A549 (cell line): ENCODE measurements around the gene GNG7. TPM values are rescaled to one million over a fixed set of nuclear protein-coding genes. Genes with fewer than 3 reads are reported as not detected.

Experiments
- ATAC-seq, 2 experiments: fragments of 200-7000 bp in 1 of 2; fragments of >200 bp in 1 of 2; cut with Nextera tagmentation in 1 of 2; cut with Tn5 transposase in 1 of 2; 3 replicates each; pipeline versions ENCODE4 v1.8.0 to v1.9.1; 2018 to 2020; ENCODE audit warnings: mild to moderate bottlenecking in 1 of 2, moderate library complexity in 1 of 2
- CTCF ChIA-PET: fragments of 300-600 bp; sonication (Branson Sonifier 250); formaldehyde crosslinking; extraction: SDS; loops from one replicate; lab custom pipeline; 2021; ENCODE audit warnings: antibody characterized with exemption, inconsistent platforms; lab: Yijun Ruan, JAX
- POLR2A ChIA-PET: fragments of 350-600 bp; formaldehyde crosslinking; extraction: SDS; loops from one replicate; lab custom pipeline; 2021; ENCODE audit warnings: antibody characterized with exemption, inconsistent platforms; lab: Yijun Ruan, JAX
- DNase-seq, 2 experiments: peaks; one replicate each; pipeline versions ENCODE4 v3.0.0 to v3.0.0-alpha.2; 2011 to 2016; ENCODE audit warnings: low read depth in 1 of 2, low spot score in 1 of 2
- FAIRE-seq: peaks from 2 replicates; lab custom pipeline; 2011; peaks lifted over from hg19 to GRCh38; lab: Jason Lieb, UNC
- H3K27ac ChIP-seq, 2 experiments: fragments of >200 bp; sonication (Bioruptor Twin); formaldehyde crosslinking; 3 replicates each; pipeline ENCODE4 v1.5.1; 2016 to 2017
- H3K4me1 ChIP-seq: fragments of >200 bp; sonication (Bioruptor Twin); formaldehyde crosslinking; 3 replicates; pipeline ENCODE4 v1.6.1; 2016
- H3K4me2 ChIP-seq: fragments of >200 bp; sonication (Bioruptor Twin); formaldehyde crosslinking; 3 replicates; pipeline ENCODE4 v1.6.1; 2016
- H3K4me3 ChIP-seq: fragments of >200 bp; sonication (Bioruptor Twin); formaldehyde crosslinking; 3 replicates; pipeline ENCODE4 v1.5.1; 2016
- H3K9me3 ChIP-seq: fragments of >200 bp; sonication (Bioruptor Twin); formaldehyde crosslinking; 3 replicates; pipeline ENCODE4 v1.6.1; 2016
- BCL3 ChIP-seq: fragments of >200 bp; sonication (Bioruptor Twin); formaldehyde crosslinking; IDR thresholded peaks from 3 replicates; pipeline ENCODE4 v1.6.1; 2016
- CEBPB ChIP-seq, 2 experiments: fragments of >200 bp in 1 of 2; sonication (Bioruptor Twin) in 1 of 2; formaldehyde crosslinking in 1 of 2; IDR thresholded peaks; 2 replicates each; pipeline ENCODE4 v1.6.1; 2012 to 2016
- CHD4 ChIP-seq: fragments of 200-600 bp; sonication (generic); IDR thresholded peaks from 2 replicates; pipeline ENCODE4 v1.6.1; 2016; ENCODE audit warnings: antibody characterized with exemption, mild to moderate bottlenecking, borderline replicate concordance
- ESRRA ChIP-seq: fragments of 150-350 bp; IDR thresholded peaks from 2 replicates; pipeline ENCODE4 v1.6.1; 2014; ENCODE audit warnings: mild to moderate bottlenecking, low read length, borderline replicate concordance
- FOSB ChIP-seq: fragments of 250-450 bp; sonication (Bioruptor Pico); IDR thresholded peaks from 2 replicates; pipeline ENCODE4 v1.5.0; 2020; ENCODE audit warnings: mild to moderate bottlenecking, moderate library complexity
- FOSL2 ChIP-seq, 2 experiments: fragments of 450-650 bp in 1 of 2; fragments of >200 bp in 1 of 2; sonication (Bioruptor Twin) in 1 of 2; formaldehyde crosslinking; IDR thresholded peaks; 2 replicates each; pipeline versions ENCODE4 v1.5.0 to v1.6.1; 2016 to 2020; ENCODE audit warnings: mild to moderate bottlenecking in 1 of 2, moderate library complexity in 1 of 2
- GATA3 ChIP-seq: IDR thresholded peaks from 2 replicates; pipeline ENCODE4 v1.6.1; 2012; ENCODE audit warnings: borderline replicate concordance
- HDAC2 ChIP-seq: fragments of 200-600 bp; sonication (generic); IDR thresholded peaks from 2 replicates; pipeline ENCODE4 v1.6.1; 2016
- HEYL ChIP-seq: fragments of 250-450 bp; sonication (Bioruptor Pico); IDR thresholded peaks from 2 replicates; pipeline ENCODE4 v1.8.0; 2021; ENCODE audit warnings: mild to moderate bottlenecking, moderate library complexity
- HOXA7 ChIP-seq: fragments of 250-450 bp; sonication (Bioruptor Pico); IDR thresholded peaks from 2 replicates; pipeline ENCODE4 v1.5.0; 2020; ENCODE audit warnings: mild to moderate bottlenecking, moderate library complexity
- HOXB5 ChIP-seq: fragments of 250-450 bp; sonication (Bioruptor Pico); IDR thresholded peaks from 2 replicates; pipeline ENCODE4 v1.5.0; 2020; ENCODE audit warnings: mild to moderate bottlenecking, moderate library complexity
- JUN ChIP-seq, 2 experiments: fragments of >200 bp; sonication (Bioruptor Twin); formaldehyde crosslinking; IDR thresholded peaks; 2 replicates in 1 of 2; 3 replicates in 1 of 2; pipeline ENCODE4 v1.6.1; 2016 to 2017
- NFE2L2 ChIP-seq: fragments of 150-350 bp; conservative IDR thresholded peaks from 2 replicates; pipeline ENCODE4 v1.6.1; 2014; ENCODE audit warnings: low read length
- NPAS2 ChIP-seq: fragments of 250-450 bp; sonication (Bioruptor Pico); IDR thresholded peaks from 2 replicates; pipeline ENCODE4 v1.8.0; 2022; ENCODE audit warnings: mild to moderate bottlenecking, moderate library complexity, borderline replicate concordance
- PHF8 ChIP-seq: fragments of 200-600 bp; sonication (generic); IDR thresholded peaks from 2 replicates; pipeline ENCODE4 v1.6.1; 2016; ENCODE audit warnings: low read depth, mild to moderate bottlenecking, antibody characterized with exemption, moderate library complexity, borderline replicate concordance
- POLR2A ChIP-seq: IDR thresholded peaks from 2 replicates; pipeline ENCODE4 v1.6.1; 2012; ENCODE audit warnings: mild to moderate bottlenecking, low read length
- POLR2AphosphoS2 ChIP-seq: conservative IDR thresholded peaks from 2 replicates; pipeline ENCODE4 v1.6.1; 2012; ENCODE audit warnings: low read length, improper control_type of control experiment, inconsistent platforms
- RAD21 ChIP-seq, 2 experiments: fragments of >200 bp in 1 of 2; sonication (Bioruptor Twin) in 1 of 2; formaldehyde crosslinking in 1 of 2; IDR thresholded peaks in 1 of 2; conservative IDR thresholded peaks in 1 of 2; 2 replicates in 1 of 2; 3 replicates in 1 of 2; pipeline ENCODE4 v1.6.1; 2012 to 2018; ENCODE audit warnings: inconsistent platforms in 1 of 2
- RARB ChIP-seq: fragments of 250-450 bp; sonication (Bioruptor Pico); IDR thresholded peaks from 2 replicates; pipeline ENCODE4 v1.8.0; 2021; ENCODE audit warnings: mild to moderate bottlenecking, moderate library complexity
- RCOR1 ChIP-seq: fragments of 150-350 bp; IDR thresholded peaks from 2 replicates; pipeline ENCODE4 v1.6.1; 2014; ENCODE audit warnings: antibody characterized with exemption, low read length, low read depth
- RNF2 ChIP-seq: fragments of 200-600 bp; sonication (generic); IDR thresholded peaks from 2 replicates; pipeline ENCODE4 v1.6.1; 2016; ENCODE audit warnings: low read depth, mild to moderate bottlenecking, antibody characterized with exemption, moderate library complexity, borderline replicate concordance
- SREBF2 ChIP-seq: fragments of 450-650 bp; IDR thresholded peaks from 2 replicates; pipeline ENCODE4 v1.6.1; 2014; ENCODE audit warnings: mild to moderate bottlenecking, moderate library complexity
- ZC3H11A ChIP-seq: fragments of 450-650 bp; IDR thresholded peaks from 2 replicates; pipeline ENCODE4 v1.6.1; 2014; ENCODE audit warnings: antibody characterized with exemption, mild to moderate bottlenecking
- ZFP36 ChIP-seq: fragments of 450-650 bp; IDR thresholded peaks from 2 replicates; pipeline ENCODE4 v1.6.1; 2014; ENCODE audit warnings: borderline replicate concordance; ENCODE audit not compliant: partially characterized antibody
- ZNF302 ChIP-seq: fragments of 250-450 bp; sonication (Bioruptor Pico); IDR thresholded peaks from 2 replicates; pipeline ENCODE4 v1.9.0; 2021; ENCODE audit warnings: inconsistent platforms, mild to moderate bottlenecking, moderate library complexity
- WGBS: methylation state at CpG from one replicate; pipeline ENCODE4 v1.1.6; 2017; ENCODE audit errors: missing lambda C conversion rate; 5-methylcytosine and 5-hydroxymethylcytosine counted together
- polyA plus RNA-seq, 4 experiments: library from polyadenylated mRNA; depleted of rRNA in 3 of 4; stranded (reverse); fragments of >200 nt; fragmentation: RNase III in 1 of 4; extraction: RNeasy Plus Mini Kit Qiagen cat#74134 plus additional on column Dnase treatment in 1 of 4; gene quantifications; 2 replicates in 3 of 4; 3 replicates in 1 of 4; pipeline ENCODE4 v1.2.3, GENCODE V29; 2011 to 2017
- TF ChIP-seq, protein P1 (sequence below): IDR thresholded peaks from 2 replicates; pipeline ENCODE4 v1.6.1; 2012; ENCODE audit warnings: low read depth, borderline replicate concordance
- TF ChIP-seq, protein P2 (sequence below): IDR thresholded peaks from 2 replicates; pipeline ENCODE4 v1.6.1; 2012

Gene GNG7
- polyA plus RNA-seq, 2 of the 4 experiments (the other 2 are of a cell fraction) = 0.06 to 0.08 TPM

GRCh38 chr19:2551864-2552185, 150.7 kb downstream of the GNG7 start:
- Histone ChIP-seq H3K4me3 (no peak overlapping the region), H3K27ac (peak overlapping the region; percentile 76 to 84; a peak in 2 of 6 replicates), H3K4me1 (peaks cover 21% of the 10 kb centered on the region), H3K4me2 (no peak overlapping the region), H3K9me3 (no peaks in the 10 kb centered on the region)
- no peak for FAIRE-seq
- POLR2A ChIA-PET = interaction anchor here (1.1 to 2.3 kb wide), 2 partner anchors 8 to 76 kb away, joined by 3 to 11 read pairs; partner anchors contain the start of gene GADD45B
- TF ChIP-seq ESRRA (no peak), HOXA7 (CRISPR knock-in tag) (no peak), JUN (IDR thresholded peaks at IDR 0.05) (no peak), PHF8 (no peak)
- ATAC-seq = no peak
- 93% methylated on average over 7 of the region's 11 CpGs for WGBS
- CTCF ChIA-PET = interaction anchor here (0.6 to 2.0 kb wide), 3 partner anchors 8 to 74 kb away, joined by 3 to 5 read pairs (median 5); no protein-coding TSS in a partner anchor
- no peak for DNase-seq

DNA sequence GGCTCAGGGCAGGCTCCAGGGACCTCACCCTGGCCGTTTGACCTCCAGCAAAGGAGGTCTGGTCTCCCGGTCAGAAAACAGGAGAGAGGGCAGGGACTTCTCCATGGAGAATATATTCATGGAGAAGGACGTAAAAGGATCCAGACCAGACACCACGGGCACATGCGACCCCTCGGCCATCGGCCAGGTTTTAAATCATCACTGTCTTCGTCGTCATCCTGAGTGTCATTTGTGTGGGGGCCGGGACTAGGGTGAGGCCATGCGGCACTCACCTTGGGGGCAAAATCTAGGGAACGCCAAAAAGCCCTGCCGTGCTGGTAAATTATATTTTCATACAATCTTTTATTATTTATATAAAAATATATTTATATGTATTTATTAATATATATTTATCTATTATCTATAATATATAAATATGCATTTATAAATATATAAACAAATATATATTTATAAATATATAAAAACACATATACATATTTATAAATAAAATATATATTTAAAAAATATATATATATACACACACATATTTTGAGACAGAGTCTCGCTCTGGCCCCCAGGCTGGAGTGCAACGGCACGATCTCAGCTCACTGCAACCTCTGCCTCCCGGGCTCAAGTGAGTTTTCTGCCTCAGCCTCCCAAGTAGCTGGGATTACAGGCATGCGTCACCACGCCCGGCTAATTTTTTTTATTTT, 151.2 kb downstream of the GNG7 start:
- FAIRE-seq (no peak), ATAC-seq (no peak), DNase-seq (no peak)
- H3K9me3 ChIP-seq = no peaks in the 10 kb centered on the region
- TF ChIP-seq RCOR1 (no peak), ZNF302 (CRISPR knock-in tag) (no peak), PHF8 (no peak), CEBPB (IDR thresholded peaks at IDR 0.05) (no peak), POLR2AphosphoS2 (no peak), FOSL2 (IDR thresholded peaks at IDR 0.05) (no peak), FOSL2 (CRISPR knock-in tag; IDR thresholded peaks at IDR 0.05) (no peak), HOXB5 (no peak), NFE2L2 (no peak), HEYL (CRISPR knock-in tag) (no peak), ZFP36 (no peak), FOSB (CRISPR knock-in tag) (no peak), BCL3 (no peak), RNF2 (no peak), HDAC2 (no peak), GATA3 (no peak), CHD4 (no peak)
- TF ChIP-seq, protein P1, sequence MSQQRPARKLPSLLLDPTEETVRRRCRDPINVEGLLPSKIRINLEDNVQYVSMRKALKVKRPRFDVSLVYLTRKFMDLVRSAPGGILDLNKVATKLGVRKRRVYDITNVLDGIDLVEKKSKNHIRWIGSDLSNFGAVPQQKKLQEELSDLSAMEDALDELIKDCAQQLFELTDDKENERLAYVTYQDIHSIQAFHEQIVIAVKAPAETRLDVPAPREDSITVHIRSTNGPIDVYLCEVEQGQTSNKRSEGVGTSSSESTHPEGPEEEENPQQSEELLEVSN = no peak
- ChIA-PET CTCF (interaction anchor here (0.6 to 2.0 kb wide), 4 partner anchors 8 to 73 kb away, joined by 3 to 6 read pairs (median 5); no protein-coding TSS in a partner anchor), POLR2A (interaction anchor here (1.1 to 2.3 kb wide), 2 partner anchors 8 to 76 kb away, joined by 3 to 11 read pairs; partner anchors contain the start of gene GADD45B)
- peaks cover 21% of the 10 kb centered on the region for H3K4me1 ChIP-seq
- H3K4me3 ChIP-seq = no peak overlapping the region
- no peak overlapping the region for H3K4me2 ChIP-seq
- 90% methylated on average over 19 of the region's 20 CpGs for WGBS
- peak overlapping the region; percentile 52 to 84; a peak in 5 of 6 replicates for H3K27ac ChIP-seq

- H3K4me1 ChIP-seq = peaks cover 28% of the 10 kb centered on the region
- 96% methylated on average over 4 of the region's 21 CpGs for WGBS
- DNase-seq (no peak), ATAC-seq (peak; percentile 22 to 26; a peak in 3 of 6 replicates), FAIRE-seq (no peak)
- ChIA-PET POLR2A (no interaction called here), CTCF (interaction anchor here (0.5 to 1.4 kb wide), 4 partner anchors 14 to 61 kb away, joined by 3 to 6 read pairs (median 4); no protein-coding TSS in a partner anchor)
- TF ChIP-seq SREBF2 (no peak), RAD21 (conservative IDR thresholded peaks at IDR 0.05 in 1 of 2, IDR thresholded peaks at IDR 0.05 in 1 of 2) (no peak), POLR2A (no peak), HDAC2 (no peak), NPAS2 (CRISPR knock-in tag) (no peak), RARB (CRISPR knock-in tag) (no peak), ZC3H11A (no peak)
- TF ChIP-seq, protein P2, sequence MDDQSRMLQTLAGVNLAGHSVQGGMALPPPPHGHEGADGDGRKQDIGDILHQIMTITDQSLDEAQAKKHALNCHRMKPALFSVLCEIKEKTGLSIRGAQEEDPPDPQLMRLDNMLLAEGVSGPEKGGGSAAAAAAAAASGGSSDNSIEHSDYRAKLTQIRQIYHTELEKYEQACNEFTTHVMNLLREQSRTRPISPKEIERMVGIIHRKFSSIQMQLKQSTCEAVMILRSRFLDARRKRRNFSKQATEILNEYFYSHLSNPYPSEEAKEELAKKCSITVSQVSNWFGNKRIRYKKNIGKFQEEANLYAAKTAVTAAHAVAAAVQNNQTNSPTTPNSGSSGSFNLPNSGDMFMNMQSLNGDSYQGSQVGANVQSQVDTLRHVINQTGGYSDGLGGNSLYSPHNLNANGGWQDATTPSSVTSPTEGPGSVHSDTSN = no peak
- H3K4me3 ChIP-seq = no peak overlapping the region
- H3K4me2 ChIP-seq = no peak overlapping the region
- H3K27ac ChIP-seq = peak overlapping the region; percentile 52 to 79; a peak in 5 of 6 replicates
- no peaks in the 10 kb centered on the region for H3K9me3 ChIP-seq
Observed at GRCh38 chr19:2550431-2551171, 151.9 kb downstream of the GNG7 start.
